Measurements from ENCODE around the gene IFT57.

IFT57 gene

GRCh38 chr3:108110934-108111333 lies 111.3 kb downstream of the IFT57 start:
- no peaks in the 10 kb centered on the region for H3K79me2 ChIP-seq (ENCODE audit: insufficient read depth, low read length)
- H4K20me1 ChIP-seq (ENCODE audit: insufficient read depth, low read length), result no peaks in the 10 kb centered on the region
- no peak overlapping the region for H3K9ac ChIP-seq (ENCODE audit: low read depth, low read length)
- no peak overlapping the region for H3K4me2 ChIP-seq (ENCODE audit: insufficient read depth, low read length)
- no peaks in the 10 kb centered on the region for H3K4me1 ChIP-seq (ENCODE audit: insufficient read depth, low read length)
- no peaks in the 10 kb centered on the region for H3K27me3 ChIP-seq (ENCODE audit: insufficient read depth, low read length, poor library complexity)
- no peaks in the 10 kb centered on the region for H3K9me3 ChIP-seq (ENCODE audit: insufficient read depth, low read length, severe bottlenecking)
- ATAC-seq (ENCODE audit: insufficient read depth, low read depth) (no peak), DNase-seq (no peak)
- no peak for TF ChIP-seq EZH2 (IDR thresholded peaks at IDR 0.05; ENCODE audit: borderline replicate concordance, low read depth, low read length, severe bottlenecking)
- TF ChIP-seq, protein P1, sequence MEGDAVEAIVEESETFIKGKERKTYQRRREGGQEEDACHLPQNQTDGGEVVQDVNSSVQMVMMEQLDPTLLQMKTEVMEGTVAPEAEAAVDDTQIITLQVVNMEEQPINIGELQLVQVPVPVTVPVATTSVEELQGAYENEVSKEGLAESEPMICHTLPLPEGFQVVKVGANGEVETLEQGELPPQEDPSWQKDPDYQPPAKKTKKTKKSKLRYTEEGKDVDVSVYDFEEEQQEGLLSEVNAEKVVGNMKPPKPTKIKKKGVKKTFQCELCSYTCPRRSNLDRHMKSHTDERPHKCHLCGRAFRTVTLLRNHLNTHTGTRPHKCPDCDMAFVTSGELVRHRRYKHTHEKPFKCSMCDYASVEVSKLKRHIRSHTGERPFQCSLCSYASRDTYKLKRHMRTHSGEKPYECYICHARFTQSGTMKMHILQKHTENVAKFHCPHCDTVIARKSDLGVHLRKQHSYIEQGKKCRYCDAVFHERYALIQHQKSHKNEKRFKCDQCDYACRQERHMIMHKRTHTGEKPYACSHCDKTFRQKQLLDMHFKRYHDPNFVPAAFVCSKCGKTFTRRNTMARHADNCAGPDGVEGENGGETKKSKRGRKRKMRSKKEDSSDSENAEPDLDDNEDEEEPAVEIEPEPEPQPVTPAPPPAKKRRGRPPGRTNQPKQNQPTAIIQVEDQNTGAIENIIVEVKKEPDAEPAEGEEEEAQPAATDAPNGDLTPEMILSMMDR (IDR thresholded peaks at IDR 0.05; ENCODE audit: borderline replicate concordance, extremely low read depth, low read length, poor library complexity, severe bottlenecking), result no peak
- no peak overlapping the region for H3K4me3 ChIP-seq (ENCODE audit: low read depth in 1 of 2, low read length in 2 of 2)
- no peak overlapping the region for H2AFZ ChIP-seq (ENCODE audit: low read depth, low read length)
- H3K27ac ChIP-seq (ENCODE audit: low read length), result no peak overlapping the region
- H3K36me3 ChIP-seq (ENCODE audit: insufficient read depth, low read length), result no peaks in the 10 kb centered on the region
